ENCODE data around the gene IFIH1.

The IFIH1 gene

GRCh38 chr2:162253435-162253834, 65.0 kb downstream of the IFIH1 start:
- TF ChIP-seq, protein P1, sequence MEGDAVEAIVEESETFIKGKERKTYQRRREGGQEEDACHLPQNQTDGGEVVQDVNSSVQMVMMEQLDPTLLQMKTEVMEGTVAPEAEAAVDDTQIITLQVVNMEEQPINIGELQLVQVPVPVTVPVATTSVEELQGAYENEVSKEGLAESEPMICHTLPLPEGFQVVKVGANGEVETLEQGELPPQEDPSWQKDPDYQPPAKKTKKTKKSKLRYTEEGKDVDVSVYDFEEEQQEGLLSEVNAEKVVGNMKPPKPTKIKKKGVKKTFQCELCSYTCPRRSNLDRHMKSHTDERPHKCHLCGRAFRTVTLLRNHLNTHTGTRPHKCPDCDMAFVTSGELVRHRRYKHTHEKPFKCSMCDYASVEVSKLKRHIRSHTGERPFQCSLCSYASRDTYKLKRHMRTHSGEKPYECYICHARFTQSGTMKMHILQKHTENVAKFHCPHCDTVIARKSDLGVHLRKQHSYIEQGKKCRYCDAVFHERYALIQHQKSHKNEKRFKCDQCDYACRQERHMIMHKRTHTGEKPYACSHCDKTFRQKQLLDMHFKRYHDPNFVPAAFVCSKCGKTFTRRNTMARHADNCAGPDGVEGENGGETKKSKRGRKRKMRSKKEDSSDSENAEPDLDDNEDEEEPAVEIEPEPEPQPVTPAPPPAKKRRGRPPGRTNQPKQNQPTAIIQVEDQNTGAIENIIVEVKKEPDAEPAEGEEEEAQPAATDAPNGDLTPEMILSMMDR (conservative IDR thresholded peaks at IDR 0.05; ENCODE audit: low read length) = no peak
- no peak overlapping the region for H3K4me3 ChIP-seq (ENCODE audit: low read length)
- no peak for DNase-seq (ENCODE audit: low read depth)

GRCh38 chr2:162252153-162252552, 66.3 kb downstream of the IFIH1 start:
- no peak overlapping the region for H3K4me3 ChIP-seq (ENCODE audit: low read length)
- DNase-seq (ENCODE audit: low read depth) = no peak
- TF ChIP-seq, protein P1 (conservative IDR thresholded peaks at IDR 0.05; ENCODE audit: low read length) = no peak

- peak; percentile 84 for DNase-seq (ENCODE audit: low read depth)
- TF ChIP-seq, protein P1 (conservative IDR thresholded peaks at IDR 0.05; ENCODE audit: low read length) = no peak
Measured at GRCh38 chr2:162245781-162246180, 72.7 kb downstream of the IFIH1 start.

GRCh38 chr2:162245061-162245460, 73.4 kb downstream of the IFIH1 start:
- no peak overlapping the region for H3K4me3 ChIP-seq (ENCODE audit: low read length)
- TF ChIP-seq, protein P1 (conservative IDR thresholded peaks at IDR 0.05; ENCODE audit: low read length) = no peak
- no peak for DNase-seq (ENCODE audit: low read depth)

More at GRCh38 chr2:162245781-162246180, 72.7 kb downstream of the IFIH1 start:
- no peak overlapping the region for H3K4me3 ChIP-seq (ENCODE audit: low read length)

GRCh38 chr2:162244541-162245031, 73.9 kb downstream of the IFIH1 start:
- H3K4me3 ChIP-seq (ENCODE audit: low read length) = no peak overlapping the region
- TF ChIP-seq, protein P1 (conservative IDR thresholded peaks at IDR 0.05; ENCODE audit: low read length) = no peak
- peak; percentile 96 for DNase-seq (ENCODE audit: low read depth)

GRCh38 chr2:162243715-162244114, 74.8 kb downstream of the IFIH1 start:
- peak overlapping the region; percentile 14 for H3K4me3 ChIP-seq (ENCODE audit: low read length)
- TF ChIP-seq, protein P1 (conservative IDR thresholded peaks at IDR 0.05; ENCODE audit: low read length) = no peak
- no peak for DNase-seq (ENCODE audit: low read depth)

- TF ChIP-seq, protein P1 (conservative IDR thresholded peaks at IDR 0.05; ENCODE audit: low read length) = no peak
- DNase-seq (ENCODE audit: low read depth) = peak; percentile 97
- H3K4me3 ChIP-seq (ENCODE audit: low read length) = peak within 1 kb of the TSS; percentile 67
Measured at GRCh38 chr2:162243294-162243693, 75.2 kb downstream of the IFIH1 start, which contains the start of gene FAP. Gene FAP, minus strand, starts transcription at chr2:162243445. Its CDS starts 118 bp downstream, at chr2:162243327.

Data from AG10803 (cell line).